ENCODE data around the gene MORC3.
"Not testable (repeated sequence)": the region's sequence is repeated elsewhere in the genome, so short reads cannot be mapped to it uniquely, and the experiment has no call there.

GRCh38 chr21:36319406-36319766 lies 611 bp upstream of the MORC3 start:
- not testable (repeated sequence) for TF ChIP-seq CTCF (conservative IDR thresholded peaks at IDR 0.05; ENCODE audit: low read depth, low read length); RFX5 (IDR thresholded peaks at IDR 0.05; ENCODE audit: low read depth, low read length); SMC3 (IDR thresholded peaks at IDR 0.05; ENCODE audit: low read depth, low read length); RCOR1 (IDR thresholded peaks at IDR 0.05; ENCODE audit: insufficient replicate concordance, low read length); POLR2A (IDR thresholded peaks at IDR 0.05; ENCODE audit: low read depth, low read length); RAD21 (IDR thresholded peaks at IDR 0.05; ENCODE audit: low read length); CEBPB (IDR thresholded peaks at IDR 0.05; ENCODE audit: low read depth, low read length); CHD1 (IDR thresholded peaks at IDR 0.05; ENCODE audit: low read depth, low read length); BHLHE40 (IDR thresholded peaks at IDR 0.05; ENCODE audit: low read depth, low read length); USF2 (IDR thresholded peaks at IDR 0.05; ENCODE audit: low read depth, low read length); MAZ (IDR thresholded peaks at IDR 0.05; ENCODE audit: borderline replicate concordance, low read depth, low read length); MXI1 (IDR thresholded peaks at IDR 0.05; ENCODE audit: borderline replicate concordance, low read depth, low read length)

Measured in IMR-90 (cell line).